SU-DHL-6 (cell line): ENCODE data around the gene GFM2.

Experiments
- CTCF ChIP-seq: fragments of 200-600 bp; sonication (generic); IDR thresholded peaks from one replicate; pipeline ENCODE4 v1.5.1; 2017; ENCODE audit warnings: antibody characterized with exemption, mild to moderate bottlenecking, low read length, moderate library complexity; ENCODE audit not compliant: insufficient read depth, poor library complexity, severe bottlenecking
- EZH2phosphoT487 ChIP-seq: fragments of 200-600 bp; sonication (generic), shearing (Covaris generic); conservative IDR thresholded peaks from 2 replicates; pipeline ENCODE4 v1.6.1; 2018; ENCODE audit warnings: mild to moderate bottlenecking, antibody characterized with exemption, low read length, moderate library complexity, mixed read lengths

DNA sequence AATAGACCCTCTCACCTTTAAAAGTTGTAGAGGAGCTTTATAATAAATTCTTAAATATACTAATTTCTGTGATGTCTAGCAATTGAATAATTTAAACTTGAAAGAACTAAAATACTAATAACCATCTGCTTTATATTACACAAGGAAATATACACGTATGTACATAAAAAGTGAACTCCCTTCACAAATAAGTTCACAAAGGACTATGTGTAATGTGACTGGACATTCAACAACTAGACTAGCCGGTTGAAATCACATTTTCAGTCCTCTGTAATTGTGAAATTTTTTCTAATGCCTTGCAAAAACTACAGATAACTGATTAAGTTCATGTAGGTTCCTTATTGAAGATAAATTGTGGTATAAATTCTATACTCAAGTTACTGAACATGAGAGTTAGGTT, 11.7 kb upstream of the GFM2 start:
- TF ChIP-seq CTCF (no peak), EZH2phosphoT487 (no peak)
